Transverse colon (tissue), 4 donors: ENCODE data around the gene FA2H. TPM values are rescaled to one million over a fixed set of nuclear protein-coding genes. Genes with fewer than 3 reads are reported as not detected.

Source experiments
- DNase-seq: peaks from one replicate; pipeline ENCODE4 v3.0.0-alpha.2; 2019
- H3K27ac ChIP-seq, 4 donors: fragments of 200-600 bp; sonication (generic); 2 replicates each; pipeline ENCODE4 v1.5.1; 2016 to 2018; ENCODE audit warnings: inconsistent platforms in 4 of 4
- H3K27me3 ChIP-seq: fragments of 200-600 bp; sonication (generic); 2 replicates; pipeline ENCODE4 v1.5.1; 2017; ENCODE audit warnings: inconsistent platforms
- H3K36me3 ChIP-seq, 4 donors: fragments of 200-600 bp; sonication (generic); 2 replicates each; pipeline ENCODE4 v1.5.1; 2017 to 2019; ENCODE audit warnings: inconsistent platforms in 4 of 4
- H3K4me1 ChIP-seq, 4 donors: fragments of 200-600 bp; sonication (generic); 2 replicates each; pipeline ENCODE4 v1.5.1; 2017 to 2020; ENCODE audit warnings: inconsistent platforms in 4 of 4
- H3K4me3 ChIP-seq, 4 donors: fragments of 200-600 bp; sonication (generic); 1 replicate in 1 of 4; 2 replicates in 3 of 4; pipeline versions ENCODE4 v1.5.1 to v1.6.1; 2017 to 2019; ENCODE audit warnings: inconsistent platforms in 4 of 4
- H3K9me3 ChIP-seq, 2 donors: fragments of 200-600 bp; sonication (generic); 2 replicates each; pipeline ENCODE4 v1.5.1; 2017 to 2019; ENCODE audit warnings: inconsistent platforms in 2 of 2
- CTCF ChIP-seq, 5 experiments: fragments of 200-600 bp in 3 of 5; fragments of 450-650 bp in 2 of 5; sonication (generic) in 3 of 5; IDR thresholded peaks; 1 replicate in 2 of 5; 2 replicates in 3 of 5; pipeline ENCODE4 v1.5.1; 2016 to 2017; ENCODE audit warnings: antibody characterized with exemption in 5 of 5, inconsistent platforms in 3 of 5, mild to moderate bottlenecking in 2 of 5, moderate library complexity in 1 of 5
- EP300 ChIP-seq: sonication (generic); formaldehyde crosslinking; IDR thresholded peaks from one replicate; pipeline ENCODE4 v1.6.1; 2017; ENCODE audit warnings: antibody characterized with exemption, low read depth
- POLR2A ChIP-seq: fragments of 450-650 bp; IDR thresholded peaks from one replicate; pipeline ENCODE4 v1.6.1; 2016; ENCODE audit warnings: antibody characterized with exemption, mild to moderate bottlenecking, moderate library complexity
- POLR2AphosphoS5 ChIP-seq, 3 donors: sonication (generic); formaldehyde crosslinking; IDR thresholded peaks; one replicate each; pipeline ENCODE4 v1.6.1; 2016; ENCODE audit warnings: antibody characterized with exemption in 3 of 3
- WGBS, 2 donors: methylation state at CpG; one replicate each; pipeline ENCODE4 v1.1.5; 2018; ENCODE audit warnings: low coverage in 1 of 2; 5-methylcytosine and 5-hydroxymethylcytosine counted together
- in situ Hi-C, 4 donors: fragments of 200-750 bp; cut with MboI; loops; one replicate each; pipeline versions ENCODE4 v1.15.0 to v1.15.1; 2017; ENCODE audit warnings: low sequenced_read_pairs in 3 of 4, low pct_ligation_motif_present in 1 of 4, low pct_unique_long_range_greater_than_20kb in 1 of 4
- intact Hi-C: fragments of 100-400 bp; cut with DNase I; formaldehyde crosslinking; loops from one replicate; pipeline ENCODE4 v1.15.1; 2023; ENCODE audit warnings: low total_unique reads
- total RNA-seq, 4 donors: library from RNA; depleted of rRNA; stranded (reverse); fragments of >200 nt; gene quantifications; one replicate each; pipeline ENCODE4 v1.1.0, GENCODE V29; 2016

The FA2H gene
- total RNA-seq, 4 donors from 2014 or later: 20.1 to 80.8 (median 36.8) TPM

- Histone ChIP-seq H3K27me3 (no peaks in the 10 kb centered on the region), H3K4me3 (no peak overlapping the region), H3K4me1 (peaks cover 0 to 17% (median 9%) of the 10 kb centered on the region in 4 donors), H3K27ac (no peak overlapping the region), H3K9me3 (no peaks in the 10 kb centered on the region), H3K36me3 (no peaks in the 10 kb centered on the region)
- TF ChIP-seq EP300 (no peak), POLR2A (no peak), POLR2AphosphoS5 (IDR thresholded peaks at IDR 0.05) (no peak), CTCF (IDR thresholded peaks at IDR 0.05) (no peak)
- in situ Hi-C loops (no loop called here), intact Hi-C loops (no loop called here)
- no peak for DNase-seq
- WGBS, 2 donors: 88 to 100% methylated on average over 2 to 19 of the region's 19 CpGs
Measured at GRCh38 chr16:74748616-74749026, 26.0 kb downstream of the FA2H start.

GRCh38 chr16:74747716-74748615 is 26.7 kb downstream of the FA2H start:
- no peak for TF ChIP-seq CTCF (IDR thresholded peaks at IDR 0.05)
- no peak for TF ChIP-seq POLR2A
- Histone ChIP-seq H3K4me1 (peaks cover 4 to 23% (median 15%) of the 10 kb centered on the region in 4 donors), H3K36me3 (no peaks in the 10 kb centered on the region), H3K9me3 (no peaks in the 10 kb centered on the region), H3K27me3 (no peaks in the 10 kb centered on the region), H3K4me3 (no peak overlapping the region), H3K27ac (no peak overlapping the region)
- WGBS, 2 donors: 86% methylated on average over 32 of the region's 32 CpGs; no CpG with 5 or more reads in 1 of the 2 donors
- intact Hi-C loops (no loop called here), in situ Hi-C loops (no loop called here)
- no peak for DNase-seq

DNA sequence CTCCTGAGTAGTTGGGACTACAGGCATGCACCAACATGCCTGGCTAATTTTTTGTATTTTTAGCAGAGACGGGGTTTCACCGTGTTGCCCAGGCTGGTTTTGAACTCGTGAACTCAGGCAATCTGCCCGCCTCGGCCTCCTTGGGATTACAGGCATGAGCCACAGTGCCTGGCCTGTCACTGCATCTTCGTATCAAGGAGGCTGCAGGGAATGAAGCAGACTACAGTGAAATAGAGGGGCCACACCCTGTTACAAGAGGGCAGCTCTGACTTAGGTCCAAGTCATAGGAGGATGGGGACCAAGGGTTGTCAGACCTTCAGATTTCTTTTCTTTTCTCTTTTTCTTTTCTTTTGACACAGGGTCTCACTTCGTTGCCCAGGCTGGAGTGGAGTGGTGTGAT is 28.7 kb downstream of the FA2H start:
- WGBS, 2 donors: 70 to 100% methylated on average over 3 to 7 of the region's 7 CpGs
- H3K27ac ChIP-seq: no peak overlapping the region
- no peak for DNase-seq
- H3K4me3 ChIP-seq: no peak overlapping the region
- no peaks in the 10 kb centered on the region for H3K27me3 ChIP-seq
- H3K36me3 ChIP-seq: no peaks in the 10 kb centered on the region
- intact Hi-C loops: no loop called here
- no peaks in the 10 kb centered on the region for H3K9me3 ChIP-seq
- TF ChIP-seq EP300 (no peak), CTCF (IDR thresholded peaks at IDR 0.05) (no peak), POLR2A (no peak), POLR2AphosphoS5 (IDR thresholded peaks at IDR 0.05) (no peak)
- in situ Hi-C loops: no loop called here
- H3K4me1 ChIP-seq: peaks cover 4 to 41% (median 29%) of the 10 kb centered on the region in 4 donors

GRCh38 chr16:74745109-74745615 is 29.5 kb downstream of the FA2H start:
- no peak for DNase-seq
- no peaks in the 10 kb centered on the region for H3K27me3 ChIP-seq
- H3K36me3 ChIP-seq: no peaks in the 10 kb centered on the region
- intact Hi-C loops: no loop called here
- H3K4me1 ChIP-seq: peaks cover 4 to 46% (median 33%) of the 10 kb centered on the region in 4 donors
- TF ChIP-seq CTCF (IDR thresholded peaks at IDR 0.05) (no peak), POLR2A (no peak), POLR2AphosphoS5 (IDR thresholded peaks at IDR 0.05) (no peak), EP300 (no peak)
- in situ Hi-C loops: no loop called here
- H3K4me3 ChIP-seq: no peak overlapping the region
- H3K27ac ChIP-seq: peak overlapping the region in 3 of 4 donors; percentile 87 to 91 (median 88)
- WGBS, 2 donors: 91% methylated on average over 10 of the region's 10 CpGs; no CpG with 5 or more reads in 1 of the 2 donors
- no peaks in the 10 kb centered on the region for H3K9me3 ChIP-seq
